Lung microvascular endothelial cell (primary cell): ENCODE results near the gene TAL1. TPM values are rescaled to one million over a fixed set of nuclear protein-coding genes. Genes with fewer than 3 reads are reported as not detected.
"Not testable (repeated sequence)": the region's sequence is repeated elsewhere in the genome, so short reads cannot be mapped to it uniquely, and the experiment has no call there.

Experiments
- DNase-seq, 2 donors: peaks; one replicate each; pipeline versions ENCODE4 v3.0.0 to v3.0.0-alpha.2; 2010; ENCODE audit warnings: low read depth in 2 of 2
- total RNA-seq: library from RNA; depleted of rRNA; stranded (reverse); fragments of >200 nt; gene quantifications from 2 replicates; pipeline ENCODE4 v1.2.1, GENCODE V29; 2014

The TAL1 gene
- total RNA-seq, 1 donor from 2014 or later = 58.1 TPM

GRCh38 chr1:47213230-47213963 is 18.6 kb downstream of the TAL1 start:
- DNase-seq = peak; percentile 67 to 79

GRCh38 chr1:47212636-47213229 is 19.3 kb downstream of the TAL1 start:
- no peak for DNase-seq

GRCh38 chr1:47211796-47212269 is 20.2 kb downstream of the TAL1 start:
- peak; percentile 92 to 96 for DNase-seq

- no peak for DNase-seq
Measured at GRCh38 chr1:47210666-47211065, 21.4 kb downstream of the TAL1 start.

GRCh38 chr1:47209725-47210325 is 22.2 kb downstream of the TAL1 start:
- DNase-seq = peak in 1 of 2 donors; percentile 40

GRCh38 chr1:47209091-47209490 is 22.9 kb downstream of the TAL1 start:
- DNase-seq = no peak

GRCh38 chr1:47208374-47208850 is 23.6 kb downstream of the TAL1 start:
- no peak for DNase-seq

- DNase-seq = peak in 1 of 2 donors; percentile 54
Measured at GRCh38 chr1:47207803-47208373, 24.1 kb downstream of the TAL1 start.

GRCh38 chr1:47205918-47206317 is 26.1 kb downstream of the TAL1 start:
- no peak for DNase-seq

- DNase-seq = not testable (repeated sequence)
Measured at GRCh38 chr1:47203504-47203903, 28.5 kb downstream of the TAL1 start.

GRCh38 chr1:47201179-47201578 is 30.8 kb downstream of the TAL1 start:
- no peak for DNase-seq

- DNase-seq = no peak
Measured at GRCh38 chr1:47198214-47198613, 33.8 kb downstream of the TAL1 start.

- DNase-seq = no peak
Measured at GRCh38 chr1:47196622-47197021, 35.4 kb downstream of the TAL1 start.

GRCh38 chr1:47195981-47196380 is 36.0 kb downstream of the TAL1 start:
- not testable (repeated sequence) for DNase-seq

- DNase-seq = no peak
Measured at GRCh38 chr1:47194311-47194710, 37.7 kb downstream of the TAL1 start.

GRCh38 chr1:47193496-47193895 is 38.5 kb downstream of the TAL1 start:
- not testable (repeated sequence) for DNase-seq

GRCh38 chr1:47192458-47193384 is 39.3 kb downstream of the TAL1 start:
- DNase-seq = peak; percentile 72 to 79

- DNase-seq = no peak
Measured at GRCh38 chr1:47191940-47192457, 40.0 kb downstream of the TAL1 start.

- DNase-seq = no peak
Measured at GRCh38 chr1:47190857-47191256, 41.2 kb downstream of the TAL1 start.

GRCh38 chr1:47190509-47190855 is 41.5 kb downstream of the TAL1 start:
- no peak for DNase-seq
